ENCODE results near the gene GSDME. TPM values are rescaled to one million over a fixed set of nuclear protein-coding genes. Genes with fewer than 3 reads are reported as not detected.

GSDME gene
- total and polyA plus RNA-seq, 12 donors: 2.6 to 70.6 (median 6.3) TPM

- DNase-seq: no peak
- H3K27me3 ChIP-seq: no peaks in the 10 kb centered on the region
- intact Hi-C loops (cut with DNase I): no loop called here
Observed at GRCh38 chr7:24762771-24763170, 5.5 kb upstream of the GSDME start.

GRCh38 chr7:24760968-24761367 lies 3.7 kb upstream of the GSDME start:
- intact Hi-C loops (cut with DNase I): no loop called here
- no peak overlapping the region for H3K27ac ChIP-seq
- DNase-seq: no peak
- TF ChIP-seq CTCF (IDR thresholded peaks at IDR 0.05) (no peak), POLR2A (IDR thresholded peaks at IDR 0.05) (no peak)
- no peaks in the 10 kb centered on the region for H3K27me3 ChIP-seq
- no peak overlapping the region for H3K4me3 ChIP-seq
- WGBS, 4 donors: 59 to 78% (median 65%) methylated on average over 1 of the region's 1 CpG
- no peaks in the 10 kb centered on the region for H3K9me3 ChIP-seq (replicated peaks in 1 of 3)
- H3K4me1 ChIP-seq (replicated peaks in 1 of 2): peaks cover 5 to 6% of the 10 kb centered on the region in 2 donors
- no peaks in the 10 kb centered on the region for H3K36me3 ChIP-seq (replicated peaks in 1 of 2)

More at GRCh38 chr7:24762771-24763170, 5.5 kb upstream of the GSDME start:
- WGBS, 4 donors: 72 to 86% (median 82%) methylated on average over 7 of the region's 7 CpGs
- H3K36me3 ChIP-seq (replicated peaks in 1 of 2): no peaks in the 10 kb centered on the region
- H3K9me3 ChIP-seq (replicated peaks in 1 of 3): no peaks in the 10 kb centered on the region
- peaks cover 2 to 3% of the 10 kb centered on the region in 2 donors for H3K4me1 ChIP-seq (replicated peaks in 1 of 2)
- no peak overlapping the region for H3K4me3 ChIP-seq
- no peak for TF ChIP-seq CTCF (IDR thresholded peaks at IDR 0.05)
- TF ChIP-seq POLR2A (IDR thresholded peaks at IDR 0.05): no peak
- H3K27ac ChIP-seq: no peak overlapping the region

- DNase-seq: peak; percentile 12 to 58 (median 50)
- H3K27ac ChIP-seq: peak overlapping the region in 3 of 5 donors; percentile 44 to 84 (median 80)
Observed at GRCh38 chr7:24756545-24757352, 515 bp downstream of the GSDME start.

GRCh38 chr7:24755541-24756407 lies 1.5 kb downstream of the GSDME start:
- no peak for DNase-seq
- whole genome bisulfite sequencing, 4 donors: 71 to 81% (median 80%) methylated on average over 12 of the region's 12 CpGs
- Histone ChIP-seq H3K36me3 (replicated peaks in 1 of 2) (no peaks in the 10 kb centered on the region), H3K4me3 (no peak overlapping the region), H3K27ac (peak overlapping the region in 2 of 5 donors; percentile 80 to 84), H3K27me3 (no peaks in the 10 kb centered on the region), H3K4me1 (replicated peaks in 1 of 2) (peaks cover 5 to 6% of the 10 kb centered on the region in 2 donors), H3K9me3 (replicated peaks in 1 of 3) (no peaks in the 10 kb centered on the region)
- TF ChIP-seq CTCF (IDR thresholded peaks at IDR 0.05) (no peak), POLR2A (IDR thresholded peaks at IDR 0.05) (no peak)
- intact Hi-C loops (cut with DNase I): no loop called here

More at GRCh38 chr7:24756545-24757352, 515 bp downstream of the GSDME start:
- intact Hi-C loops (cut with DNase I): no loop called here
- 5 to 18% (median 6%) methylated on average over 26 to 54 of the region's 54 CpGs for WGBS, 4 donors
- Histone ChIP-seq H3K36me3 (replicated peaks in 1 of 2) (no peaks in the 10 kb centered on the region), H3K4me1 (replicated peaks in 1 of 2) (peaks cover 5 to 6% of the 10 kb centered on the region in 2 donors), H3K4me3 (peak overlapping the region in 2 of 4 donors; percentile 52 to 73), H3K27me3 (no peaks in the 10 kb centered on the region), H3K9me3 (replicated peaks in 1 of 3) (no peaks in the 10 kb centered on the region)
- no peak for TF ChIP-seq POLR2A (IDR thresholded peaks at IDR 0.05)
